Neutrophil (primary cell): Measurements from ENCODE around the gene C16orf95.

Source experiments
- H3K27ac ChIP-seq: fragments of 200-600 bp; sonication (generic); 2 replicates; pipeline ENCODE4 v1.5.1; 2016; ENCODE audit warnings: mild to moderate bottlenecking, moderate library complexity
- H3K27me3 ChIP-seq: fragments of 200-600 bp; sonication (generic); 2 replicates; pipeline ENCODE4 v1.6.0; 2016; ENCODE audit warnings: mild to moderate bottlenecking
- H3K36me3 ChIP-seq: fragments of 200-600 bp; sonication (generic); 2 replicates; pipeline ENCODE4 v1.5.1; 2017
- H3K4me1 ChIP-seq, 2 experiments: fragments of 200-600 bp in 1 of 2; sonication (generic) in 1 of 2; 1 replicate in 1 of 2; 2 replicates in 1 of 2; pipeline versions ENCODE4 v1.5.1 to v1.6.1; 2013 to 2016; ENCODE audit warnings: low read depth in 1 of 2, low read length in 1 of 2, mild to moderate bottlenecking in 1 of 2, moderate library complexity in 1 of 2; ENCODE audit not compliant: control insufficient read depth in 1 of 2, insufficient read depth in 1 of 2
- H3K4me3 ChIP-seq, 2 experiments: fragments of 200-600 bp in 1 of 2; sonication (generic) in 1 of 2; 1 replicate in 1 of 2; 2 replicates in 1 of 2; pipeline ENCODE4 v1.5.1; 2013 to 2016; ENCODE audit warnings: low read depth in 1 of 2, low read length in 1 of 2, mild to moderate bottlenecking in 1 of 2, moderate library complexity in 1 of 2
- H3K9me3 ChIP-seq: fragments of 200-600 bp; sonication (generic); 2 replicates; pipeline ENCODE4 v1.5.1; 2016
- CTCF ChIP-seq: fragments of 200-600 bp; sonication (generic); IDR thresholded peaks from 2 replicates; pipeline ENCODE4 v1.5.1; 2016; ENCODE audit warnings: antibody characterized with exemption

The C16orf95 gene

DNA sequence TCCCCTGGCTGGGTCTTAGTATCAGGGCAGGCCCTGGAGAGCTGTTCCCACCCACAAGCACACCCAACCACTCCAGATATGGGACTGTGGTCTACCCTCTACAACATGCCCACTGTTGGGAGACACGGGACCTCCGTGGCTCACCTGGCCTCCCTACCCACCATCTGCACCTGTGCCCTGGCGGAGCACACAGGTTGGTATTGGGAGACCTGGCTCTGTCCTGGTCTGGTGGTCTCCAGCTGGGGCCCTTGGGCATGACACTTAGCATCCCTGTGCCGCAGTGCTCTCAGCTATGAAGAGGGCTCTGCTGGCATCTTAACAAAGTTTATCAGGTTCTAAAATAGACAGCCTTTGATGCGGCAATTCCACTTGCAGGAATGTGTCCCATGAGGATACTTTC lies 5.8 kb downstream of the C16orf95 start:
- no peak for TF ChIP-seq CTCF
- H3K27ac ChIP-seq = no peak overlapping the region
- no peaks in the 10 kb centered on the region for H3K27me3 ChIP-seq
- H3K4me3 ChIP-seq = no peak overlapping the region
- H3K4me1 ChIP-seq = peaks cover 0 to under 1% of the 10 kb centered on the region in 2 experiments
- no peaks in the 10 kb centered on the region for H3K9me3 ChIP-seq
- no peaks in the 10 kb centered on the region for H3K36me3 ChIP-seq

DNA sequence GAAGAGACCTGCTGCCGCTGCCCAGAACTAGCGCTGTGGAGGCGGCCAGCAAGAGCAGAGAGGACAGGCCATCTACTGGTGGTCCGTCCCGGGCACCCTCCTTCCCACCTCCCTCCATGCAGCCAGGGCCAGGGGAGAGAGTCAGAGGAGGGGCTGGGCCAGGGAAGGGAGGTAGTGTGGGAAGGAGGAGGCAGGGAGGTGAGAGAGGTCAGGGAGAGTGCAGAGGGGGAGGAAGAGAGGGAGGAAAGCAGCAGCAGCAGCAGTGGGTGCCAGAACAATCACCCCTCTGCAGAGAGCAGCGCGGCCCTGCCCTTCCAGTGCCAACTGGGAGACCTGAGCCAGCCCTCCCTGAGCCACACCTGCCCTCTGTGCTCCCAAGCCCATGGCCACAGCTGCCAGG lies 6.6 kb downstream of the C16orf95 start:
- H3K4me3 ChIP-seq = no peak overlapping the region
- H3K9me3 ChIP-seq = no peaks in the 10 kb centered on the region
- no peaks in the 10 kb centered on the region for H3K36me3 ChIP-seq
- no peak overlapping the region for H3K27ac ChIP-seq
- TF ChIP-seq CTCF = no peak
- no peaks in the 10 kb centered on the region for H3K4me1 ChIP-seq
- no peaks in the 10 kb centered on the region for H3K27me3 ChIP-seq

- no peak overlapping the region for H3K4me3 ChIP-seq
- H3K36me3 ChIP-seq = no peaks in the 10 kb centered on the region
- no peak overlapping the region for H3K27ac ChIP-seq
- no peaks in the 10 kb centered on the region for H3K27me3 ChIP-seq
- TF ChIP-seq CTCF = no peak
- H3K4me1 ChIP-seq = no peaks in the 10 kb centered on the region
- no peaks in the 10 kb centered on the region for H3K9me3 ChIP-seq
These were observed 7.3 kb downstream of the C16orf95 start for GRCh38 chr16:87309620-87310525.

- no peak for TF ChIP-seq CTCF
- H3K27ac ChIP-seq = no peak overlapping the region
These were observed 8.4 kb downstream of the C16orf95 start for GRCh38 chr16:87308826-87309225.

DNA sequence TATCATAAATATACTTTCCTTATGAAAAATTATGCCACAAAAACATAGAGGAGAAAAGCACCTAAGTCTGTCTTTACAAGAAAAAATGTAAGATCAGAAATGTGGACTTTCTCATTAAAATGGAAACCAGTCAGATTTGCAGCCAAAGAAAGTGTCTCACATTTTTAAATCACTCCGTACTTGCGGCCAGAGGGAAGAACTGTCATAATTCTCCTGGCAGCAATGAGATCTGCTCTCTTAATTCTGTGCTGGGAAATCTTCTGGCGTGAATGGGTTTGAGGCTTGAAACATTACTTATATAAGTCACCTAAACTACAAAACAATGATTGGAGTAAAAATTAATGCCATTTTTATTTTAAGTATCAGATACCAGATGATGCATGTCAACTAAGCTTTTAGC lies 10.7 kb downstream of the C16orf95 start:
- no peak overlapping the region for H3K27ac ChIP-seq
- TF ChIP-seq CTCF = no peak
- no peaks in the 10 kb centered on the region for H3K27me3 ChIP-seq
- no peak overlapping the region for H3K4me3 ChIP-seq
- no peaks in the 10 kb centered on the region for H3K4me1 ChIP-seq
- H3K9me3 ChIP-seq = no peaks in the 10 kb centered on the region
- no peaks in the 10 kb centered on the region for H3K36me3 ChIP-seq

More at GRCh38 chr16:87308826-87309225, 8.4 kb downstream of the C16orf95 start:
- Histone ChIP-seq H3K36me3 (no peaks in the 10 kb centered on the region), H3K4me1 (no peaks in the 10 kb centered on the region), H3K27me3 (no peaks in the 10 kb centered on the region), H3K9me3 (no peaks in the 10 kb centered on the region), H3K4me3 (no peak overlapping the region)
